GM10266 (cell line): ENCODE measurements around the gene FPGS.

Source experiments
- DNase-seq: peaks from one replicate; pipeline ENCODE4 v3.0.0; 2012; ENCODE audit errors: extremely low spot score
- TF ChIP-seq, protein P1 (sequence below): IDR thresholded peaks from 2 replicates; pipeline ENCODE4 v1.5.1; 2012; ENCODE audit warnings: mild to moderate bottlenecking, low read depth; ENCODE audit not compliant: control insufficient read depth, insufficient read depth; ENCODE audit errors: missing control alignments

Gene FPGS

GRCh38 chr9:127848756-127849504 is 46.2 kb downstream of the FPGS start:
- TF ChIP-seq, protein P1, sequence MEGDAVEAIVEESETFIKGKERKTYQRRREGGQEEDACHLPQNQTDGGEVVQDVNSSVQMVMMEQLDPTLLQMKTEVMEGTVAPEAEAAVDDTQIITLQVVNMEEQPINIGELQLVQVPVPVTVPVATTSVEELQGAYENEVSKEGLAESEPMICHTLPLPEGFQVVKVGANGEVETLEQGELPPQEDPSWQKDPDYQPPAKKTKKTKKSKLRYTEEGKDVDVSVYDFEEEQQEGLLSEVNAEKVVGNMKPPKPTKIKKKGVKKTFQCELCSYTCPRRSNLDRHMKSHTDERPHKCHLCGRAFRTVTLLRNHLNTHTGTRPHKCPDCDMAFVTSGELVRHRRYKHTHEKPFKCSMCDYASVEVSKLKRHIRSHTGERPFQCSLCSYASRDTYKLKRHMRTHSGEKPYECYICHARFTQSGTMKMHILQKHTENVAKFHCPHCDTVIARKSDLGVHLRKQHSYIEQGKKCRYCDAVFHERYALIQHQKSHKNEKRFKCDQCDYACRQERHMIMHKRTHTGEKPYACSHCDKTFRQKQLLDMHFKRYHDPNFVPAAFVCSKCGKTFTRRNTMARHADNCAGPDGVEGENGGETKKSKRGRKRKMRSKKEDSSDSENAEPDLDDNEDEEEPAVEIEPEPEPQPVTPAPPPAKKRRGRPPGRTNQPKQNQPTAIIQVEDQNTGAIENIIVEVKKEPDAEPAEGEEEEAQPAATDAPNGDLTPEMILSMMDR: no peak
- DNase-seq: no peak

- TF ChIP-seq, protein P1: no peak
- no peak for DNase-seq
These were observed 47.7 kb downstream of the FPGS start for GRCh38 chr9:127850286-127850830.

- DNase-seq: no peak
- TF ChIP-seq, protein P1: no peak
These were observed 50.1 kb downstream of the FPGS start for GRCh38 chr9:127852829-127853228.

GRCh38 chr9:127853312-127854183 is 50.9 kb downstream of the FPGS start:
- TF ChIP-seq, protein P1: no peak
- no peak for DNase-seq

DNA sequence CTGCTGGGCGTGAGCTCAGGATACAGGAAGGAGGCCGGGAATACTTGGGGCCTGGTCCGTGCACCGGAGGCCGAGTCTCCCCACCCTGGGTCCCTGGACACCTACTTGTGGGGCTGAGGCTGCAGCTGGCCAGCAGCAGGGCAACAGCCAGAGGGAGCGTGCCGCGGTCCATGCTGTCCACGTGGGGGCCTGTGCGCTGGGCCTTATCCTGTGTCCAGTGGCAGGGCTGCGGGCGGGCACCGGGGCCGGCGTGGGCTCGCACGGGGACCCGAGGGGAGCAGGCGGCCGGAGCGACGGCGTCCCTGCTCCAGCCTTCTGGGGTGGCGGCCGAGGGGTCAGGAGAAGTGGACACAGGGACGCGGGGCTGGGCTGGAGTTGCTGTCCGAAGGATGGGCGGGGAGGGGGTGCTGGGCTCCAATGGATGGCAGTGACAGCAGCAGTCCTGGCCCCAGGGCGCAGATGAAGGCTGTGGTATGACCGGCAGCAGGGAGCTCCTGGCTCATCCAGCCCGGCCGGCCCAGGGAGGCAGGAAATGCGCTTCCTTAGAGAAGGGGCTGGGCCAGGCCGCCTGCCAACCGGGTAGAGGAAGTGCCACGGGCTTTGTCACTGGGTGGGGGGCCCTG is 51.6 kb downstream of the FPGS start, which contains the start of gene ENG:
ENG (minus strand) TSS at position 475 of the 623 bp plus-strand sequence; CDS start at position 172, 303 bp downstream.
- TF ChIP-seq, protein P1: peak; percentile 15
- no peak for DNase-seq

- TF ChIP-seq, protein P1: no peak
- no peak for DNase-seq
These were observed 52.3 kb downstream of the FPGS start for GRCh38 chr9:127854960-127855359.
